NT2/D1 (cell line): ENCODE results near the gene RAB22A.

Experiments used
- SUZ12 ChIP-seq: IDR thresholded peaks from 2 replicates; pipeline ENCODE4 v1.6.1; 2011; ENCODE audit not compliant: insufficient read length, insufficient read depth; ENCODE audit errors: extremely low read depth
- YY1 ChIP-seq: IDR thresholded peaks from 2 replicates; pipeline ENCODE4 v1.6.1; 2011; ENCODE audit not compliant: insufficient read length, insufficient read depth
- ZNF274 ChIP-seq: IDR thresholded peaks from 2 replicates; pipeline ENCODE4 v1.6.1; 2011; ENCODE audit warnings: mild to moderate bottlenecking, low read depth, low read length

GRCh38 chr20:58394801-58395200 is 85.3 kb downstream of the RAB22A start:
- TF ChIP-seq YY1 (no peak), ZNF274 (no peak), SUZ12 (no peak)
